WERI-Rb-1 (cell line): ENCODE results near the gene YWHAH.

ENCODE experiments used
- DNase-seq: peaks from one replicate; pipeline ENCODE4 v3.0.0-alpha.2; 2020
- H3K27ac ChIP-seq: fragments of 250-450 bp; sonication (Bioruptor Pico); 2 replicates; pipeline ENCODE4 v1.5.1; 2020; ENCODE audit warnings: mild to moderate bottlenecking, moderate library complexity
- H3K27me3 ChIP-seq: fragments of 250-450 bp; sonication (Bioruptor Pico); 2 replicates; pipeline ENCODE4 v1.5.1; 2021; ENCODE audit warnings: mild to moderate bottlenecking, low read depth, moderate library complexity; ENCODE audit not compliant: insufficient read depth, severe bottlenecking
- H3K36me3 ChIP-seq: fragments of 250-450 bp; sonication (Bioruptor Pico); 2 replicates; pipeline ENCODE4 v1.5.1; 2020; ENCODE audit warnings: mild to moderate bottlenecking, moderate library complexity
- H3K4me3 ChIP-seq: 2 replicates; pipeline ENCODE4 v1.5.1; 2011; ENCODE audit warnings: low read depth, mild to moderate bottlenecking, control low read depth, low read length
- H3K9me3 ChIP-seq: fragments of 250-450 bp; sonication (Bioruptor Pico); 2 replicates; pipeline ENCODE4 v1.5.1; 2021; ENCODE audit warnings: mild to moderate bottlenecking, moderate library complexity; ENCODE audit not compliant: severe bottlenecking
- TF ChIP-seq, protein P1 (sequence below): IDR thresholded peaks from 2 replicates; pipeline ENCODE4 v1.5.1; 2011; ENCODE audit warnings: low read depth, mild to moderate bottlenecking, control low read depth, inconsistent platforms, low read length

The YWHAH gene

DNA sequence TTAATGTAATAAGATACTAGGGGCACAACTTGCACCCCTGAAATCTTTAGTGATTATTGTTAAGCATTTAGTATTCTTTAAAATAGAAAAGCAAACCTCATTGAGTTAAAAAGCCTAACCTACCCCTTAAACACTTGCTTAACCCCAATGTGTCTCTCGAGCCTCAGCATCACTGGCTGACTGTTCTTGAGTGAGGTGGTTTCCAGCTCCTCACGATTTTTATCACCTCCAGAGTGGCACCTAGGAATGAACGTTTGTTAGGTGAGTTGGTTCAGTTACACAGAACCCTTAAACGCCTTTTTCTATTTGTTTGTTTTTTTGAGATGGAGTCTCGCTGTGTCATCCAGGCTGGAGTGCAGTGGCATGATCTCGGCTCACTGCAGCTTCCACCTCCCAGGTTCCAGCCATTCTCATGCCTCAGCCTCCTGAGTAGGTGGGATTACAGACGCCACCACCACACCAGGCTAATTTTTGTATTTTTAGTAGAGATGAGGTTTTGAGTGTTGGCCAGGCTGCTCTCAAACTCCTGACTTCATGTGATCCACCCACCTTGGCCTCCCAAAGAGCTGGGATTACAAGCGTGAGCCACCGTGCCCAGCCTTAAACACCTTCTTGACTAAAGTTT is 13.7 kb downstream of the YWHAH start:
- Histone ChIP-seq H3K36me3 (peaks cover 45% of the 10 kb centered on the region), H3K4me3 (no peak overlapping the region), H3K9me3 (no peaks in the 10 kb centered on the region), H3K27me3 (no peaks in the 10 kb centered on the region), H3K27ac (no peak overlapping the region)
- DNase-seq: no peak
- TF ChIP-seq, protein P1, sequence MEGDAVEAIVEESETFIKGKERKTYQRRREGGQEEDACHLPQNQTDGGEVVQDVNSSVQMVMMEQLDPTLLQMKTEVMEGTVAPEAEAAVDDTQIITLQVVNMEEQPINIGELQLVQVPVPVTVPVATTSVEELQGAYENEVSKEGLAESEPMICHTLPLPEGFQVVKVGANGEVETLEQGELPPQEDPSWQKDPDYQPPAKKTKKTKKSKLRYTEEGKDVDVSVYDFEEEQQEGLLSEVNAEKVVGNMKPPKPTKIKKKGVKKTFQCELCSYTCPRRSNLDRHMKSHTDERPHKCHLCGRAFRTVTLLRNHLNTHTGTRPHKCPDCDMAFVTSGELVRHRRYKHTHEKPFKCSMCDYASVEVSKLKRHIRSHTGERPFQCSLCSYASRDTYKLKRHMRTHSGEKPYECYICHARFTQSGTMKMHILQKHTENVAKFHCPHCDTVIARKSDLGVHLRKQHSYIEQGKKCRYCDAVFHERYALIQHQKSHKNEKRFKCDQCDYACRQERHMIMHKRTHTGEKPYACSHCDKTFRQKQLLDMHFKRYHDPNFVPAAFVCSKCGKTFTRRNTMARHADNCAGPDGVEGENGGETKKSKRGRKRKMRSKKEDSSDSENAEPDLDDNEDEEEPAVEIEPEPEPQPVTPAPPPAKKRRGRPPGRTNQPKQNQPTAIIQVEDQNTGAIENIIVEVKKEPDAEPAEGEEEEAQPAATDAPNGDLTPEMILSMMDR: no peak

DNA sequence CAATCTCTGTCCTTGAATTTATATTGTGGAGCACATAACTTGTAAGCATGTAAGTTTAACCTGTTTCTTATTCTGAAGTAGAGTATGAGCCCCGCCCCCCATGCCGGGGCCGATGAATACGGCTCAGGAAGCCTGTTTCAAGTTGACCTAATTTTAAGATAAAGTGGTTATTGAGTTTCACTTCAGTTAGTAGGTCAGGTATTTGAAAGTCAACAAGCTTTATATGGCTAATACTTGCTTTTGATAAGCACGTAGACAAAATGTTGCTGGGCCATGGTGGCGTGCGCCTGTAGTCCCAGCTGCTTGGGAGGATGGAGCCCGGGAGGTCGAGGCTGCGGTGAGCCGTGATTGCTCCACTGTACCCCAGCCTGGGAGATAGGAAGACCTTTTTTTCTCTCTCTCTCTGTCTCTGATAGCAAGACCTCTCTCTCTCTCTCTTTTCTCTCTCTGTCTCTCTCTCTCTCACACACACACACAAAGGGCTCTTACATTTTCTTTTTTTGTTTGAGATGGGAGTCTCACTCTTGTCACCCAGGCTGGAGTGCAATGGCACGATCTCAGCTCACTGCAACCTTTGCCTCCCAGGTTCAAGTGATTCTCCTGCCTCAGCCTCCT is 14.4 kb downstream of the YWHAH start:
- H3K27ac ChIP-seq: no peak overlapping the region
- H3K36me3 ChIP-seq: peaks cover 39% of the 10 kb centered on the region
- H3K27me3 ChIP-seq: no peaks in the 10 kb centered on the region
- DNase-seq: no peak
- H3K9me3 ChIP-seq: no peaks in the 10 kb centered on the region
- no peak overlapping the region for H3K4me3 ChIP-seq
- TF ChIP-seq, protein P1: no peak

DNA sequence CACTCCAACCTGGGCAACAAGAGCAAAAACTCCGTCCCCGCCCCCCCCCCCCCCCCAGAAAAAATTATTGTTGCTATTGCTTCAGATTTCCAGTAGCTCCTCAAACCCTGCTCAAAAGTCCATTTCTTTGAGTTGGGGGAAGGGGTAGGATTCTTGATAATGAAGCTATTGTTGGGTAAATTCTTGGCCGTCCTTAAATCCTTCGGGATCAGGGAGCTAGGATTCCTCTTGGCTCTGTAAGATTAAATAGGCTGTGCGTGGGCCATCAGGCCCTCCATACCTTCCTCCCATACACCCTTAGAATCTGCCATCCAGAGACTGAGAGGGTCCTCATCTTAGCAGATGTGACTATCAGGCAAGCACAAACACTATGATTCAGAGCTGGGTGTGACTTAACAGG is 16.4 kb downstream of the YWHAH start:
- TF ChIP-seq, protein P1: no peak
- no peak overlapping the region for H3K4me3 ChIP-seq
- H3K27ac ChIP-seq: no peak overlapping the region
- H3K9me3 ChIP-seq: no peaks in the 10 kb centered on the region
- no peak for DNase-seq
- H3K27me3 ChIP-seq: no peaks in the 10 kb centered on the region
- peaks cover 25% of the 10 kb centered on the region for H3K36me3 ChIP-seq

DNA sequence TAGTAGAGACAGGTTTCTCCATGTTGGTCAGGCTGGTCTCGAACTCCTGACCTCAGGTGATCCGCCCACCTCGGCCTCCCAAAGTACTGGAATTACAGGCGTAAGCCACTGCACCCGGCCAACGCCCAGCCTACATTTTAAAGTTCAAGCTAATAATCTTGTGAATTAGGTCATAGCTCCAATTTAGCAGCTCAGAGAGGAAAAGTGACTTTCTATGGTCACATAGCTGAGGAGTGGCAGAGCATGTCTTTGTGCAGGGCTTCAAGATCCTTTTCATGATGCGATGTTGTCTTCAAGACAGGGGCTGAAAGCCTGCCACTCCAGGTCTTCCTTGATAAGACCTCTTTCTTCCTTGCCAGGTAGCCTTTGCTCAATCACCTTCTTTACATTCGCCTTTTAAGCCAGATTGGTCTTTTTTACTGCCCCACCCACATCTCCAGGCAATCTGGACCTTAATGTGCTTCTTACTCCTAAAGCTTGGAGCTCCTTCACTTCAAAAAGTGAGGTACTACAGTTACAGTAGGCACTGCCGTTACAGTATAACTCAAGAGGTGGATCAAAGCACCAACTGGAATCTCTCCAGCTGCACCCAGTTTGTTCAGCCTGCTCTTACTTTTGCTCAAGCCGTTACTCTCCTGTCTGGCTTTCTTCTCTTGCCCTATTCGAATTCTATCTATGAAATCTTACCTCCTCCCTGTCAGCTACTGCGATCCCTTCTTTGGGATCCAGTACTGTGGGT is 18.2 kb downstream of the YWHAH start:
- Histone ChIP-seq H3K9me3 (no peaks in the 10 kb centered on the region), H3K27ac (no peak overlapping the region), H3K36me3 (peaks cover 11% of the 10 kb centered on the region), H3K4me3 (no peak overlapping the region), H3K27me3 (no peaks in the 10 kb centered on the region)
- no peak for DNase-seq
- TF ChIP-seq, protein P1: no peak

DNA sequence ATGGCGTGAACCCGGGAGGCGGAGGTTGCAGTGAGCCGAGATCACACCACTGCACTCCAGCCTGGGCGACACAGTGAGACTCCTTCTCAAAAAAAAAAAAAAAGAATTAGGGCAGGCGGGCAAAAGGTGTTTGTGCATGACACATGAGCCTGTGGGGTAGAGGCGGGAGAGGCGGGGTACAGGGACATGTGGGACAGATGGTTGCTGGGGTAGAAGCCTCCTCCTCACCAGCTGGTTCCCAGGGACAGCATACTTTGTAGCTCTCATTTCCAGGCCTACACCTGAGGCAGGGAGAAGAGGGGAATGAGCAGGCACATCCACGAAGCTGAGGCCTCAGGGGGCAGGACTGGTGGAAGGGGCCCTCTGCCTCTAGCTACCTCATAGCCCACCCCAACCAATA is 23.7 kb downstream of the YWHAH start:
- no peaks in the 10 kb centered on the region for H3K9me3 ChIP-seq
- no peak for DNase-seq

More for the DNA sequence above, 23.7 kb downstream of the YWHAH start:
- no peaks in the 10 kb centered on the region for H3K36me3 ChIP-seq
- no peak overlapping the region for H3K27ac ChIP-seq
- TF ChIP-seq, protein P1: no peak
- no peaks in the 10 kb centered on the region for H3K27me3 ChIP-seq
- no peak overlapping the region for H3K4me3 ChIP-seq
